CD4-positive, alpha-beta memory T cell (primary cell): ENCODE results near the gene TSR3. TPM values are rescaled to one million over a fixed set of nuclear protein-coding genes. Genes with fewer than 3 reads are reported as not detected.
"Not testable (repeated sequence)": the region's sequence is repeated elsewhere in the genome, so short reads cannot be mapped to it uniquely, and the experiment has no call there.

Source experiments
- CTCF ChIA-PET: fragments of 350-600 bp; sonication (Branson Sonifier 250); formaldehyde crosslinking; loops from one replicate; lab custom pipeline; 2021; ENCODE audit warnings: inconsistent platforms; ENCODE audit not compliant: partially characterized antibody; lab: Charles Lee
- POLR2A ChIA-PET: fragments of 350-600 bp; sonication (Branson Sonifier 250); formaldehyde crosslinking; loops from one replicate; lab custom pipeline; 2021; ENCODE audit not compliant: partially characterized antibody; lab: Charles Lee
- DNase-seq, 5 donors: peaks; one replicate each; pipeline versions ENCODE4 v3.0.0 to v3.0.0-alpha.2; 2020 to 2022; ENCODE audit warnings: mixed read lengths in 1 of 5
- H3K27ac ChIP-seq: one replicate; pipeline ENCODE4 v1.7.0; 2013; ENCODE audit warnings: low read depth, low read length
- H3K27me3 ChIP-seq: 2 replicates; pipeline ENCODE4 v1.7.0; 2013; ENCODE audit warnings: mild to moderate bottlenecking, low read length, moderate library complexity; ENCODE audit not compliant: insufficient read depth
- H3K36me3 ChIP-seq: 2 replicates; pipeline ENCODE4 v1.7.0; 2013; ENCODE audit warnings: mild to moderate bottlenecking, low read length, moderate library complexity; ENCODE audit not compliant: insufficient read depth
- H3K4me1 ChIP-seq: 2 replicates; pipeline ENCODE4 v1.7.0; 2013; ENCODE audit warnings: mild to moderate bottlenecking, low read length, moderate library complexity; ENCODE audit not compliant: insufficient read depth
- H3K4me3 ChIP-seq, 2 donors: one replicate each; pipeline ENCODE4 v1.7.0; 2013; ENCODE audit warnings: low read length in 2 of 2, mild to moderate bottlenecking in 1 of 2
- H3K9me3 ChIP-seq, 2 donors: one replicate each; pipeline ENCODE4 v1.7.0; 2013; ENCODE audit warnings: low read length in 2 of 2, control low read depth in 1 of 2; ENCODE audit not compliant: control insufficient read depth in 1 of 2
- H3K27ac Mint-ChIP-seq, 7 donors: one replicate each; pipeline ENCODE4 v1.8.0; 2020 to 2021; ENCODE audit warnings: mixed read lengths in 7 of 7, mild to moderate bottlenecking in 6 of 7, inconsistent platforms in 3 of 7, moderate library complexity in 3 of 7
- H3K27me3 Mint-ChIP-seq, 2 donors: one replicate each; pipeline ENCODE4 v1.8.0; 2020 to 2021; ENCODE audit warnings: mixed read lengths in 2 of 2
- H3K36me3 Mint-ChIP-seq, 2 donors: one replicate each; pipeline ENCODE4 v1.8.0; 2020 to 2021; ENCODE audit warnings: mixed read lengths in 2 of 2, inconsistent platforms in 1 of 2, mild to moderate bottlenecking in 1 of 2
- H3K4me1 Mint-ChIP-seq, 4 donors: one replicate each; pipeline ENCODE4 v1.8.0; 2020 to 2021; ENCODE audit warnings: mixed read lengths in 4 of 4, mild to moderate bottlenecking in 1 of 4
- H3K4me3 Mint-ChIP-seq, 8 donors: one replicate each; pipeline ENCODE4 v1.8.0; 2020 to 2021; ENCODE audit warnings: mixed read lengths in 8 of 8, mild to moderate bottlenecking in 7 of 8, moderate library complexity in 6 of 8, inconsistent platforms in 3 of 8
- H3K9me3 Mint-ChIP-seq, 8 donors: one replicate each; pipeline ENCODE4 v1.8.0; 2020 to 2021; ENCODE audit warnings: mixed read lengths in 8 of 8, mild to moderate bottlenecking in 5 of 8, inconsistent platforms in 3 of 8, moderate library complexity in 1 of 8
- intact Hi-C: fragments of 100-400 bp; cut with micrococcal nuclease; formaldehyde crosslinking; loops from one replicate; pipeline ENCODE4 v1.15.1; 2023
- polyA plus RNA-seq, 2 donors: library from polyadenylated mRNA; unstranded; fragments of 300-500 nt; fragmentation: Illumina TruSeq; gene quantifications; one replicate each; pipeline ENCODE4 v1.2.3, GENCODE V29; 2021
- total RNA-seq, 2 experiments: library from RNA; stranded (reverse); gene quantifications; one replicate each; pipeline ENCODE4 v1.2.3, GENCODE V29; 2021

The TSR3 gene
- total and polyA plus RNA-seq, 4 experiments from 2014 or later: 38.1 to 116 (median 69.7) TPM

- no peak for DNase-seq
- Histone ChIP-seq H3K27ac (no peak overlapping the region), H3K36me3 (peaks cover 2% of the 10 kb centered on the region), H3K4me3 (no peak overlapping the region), H3K4me1 (peaks cover 33% of the 10 kb centered on the region), H3K9me3 (no peaks in the 10 kb centered on the region), H3K27me3 (peaks cover 17% of the 10 kb centered on the region)
- POLR2A ChIA-PET: interaction anchor here (1.0 to 1.4 kb wide), 2 partner anchors 15 to 21 kb away, joined by 3 to 4 read pairs; partner anchors contain the start of genes GNPTG and TSR3
- Mint-ChIP-seq H3K27me3 (peaks cover 3 to 6% of the 10 kb centered on the region in 2 donors), H3K27ac (no peak overlapping the region), H3K4me3 (no peak overlapping the region), H3K9me3 (peaks cover 0 to 1% (median 0%) of the 10 kb centered on the region in 8 donors), H3K4me1 (peaks cover 10 to 25% (median 17%) of the 10 kb centered on the region in 4 donors), H3K36me3 (peaks cover 1 to 7% of the 10 kb centered on the region in 2 donors)
- CTCF ChIA-PET: interaction anchor here (0.6 kb wide), 1 partner anchor 13 kb away, joined by 3 read pairs; no protein-coding TSS in a partner anchor
- intact Hi-C loops: no loop called here
Observed at GRCh38 chr16:1330260-1330914, 21.3 kb downstream of the TSR3 start.

GRCh38 chr16:1328961-1329360, 22.7 kb downstream of the TSR3 start:
- H3K4me3 ChIP-seq, H3K36me3 ChIP-seq, CTCF ChIA-PET, H3K9me3 ChIP-seq, intact Hi-C loops, POLR2A ChIA-PET, H3K9me3 Mint-ChIP-seq, H3K27ac ChIP-seq, DNase-seq, H3K27me3 Mint-ChIP-seq, H3K27me3 ChIP-seq: not testable (repeated sequence)
- Mint-ChIP-seq H3K27ac (peak overlapping the region in 2 of 7 donors; percentile 11 to 15), H3K4me3 (peak overlapping the region in 1 of 8 donors; percentile 30), H3K36me3 (peaks cover 13 to 18% of the 10 kb centered on the region in 2 donors), H3K4me1 (peaks cover 8 to 22% (median 15%) of the 10 kb centered on the region in 4 donors)
- peaks cover 26% of the 10 kb centered on the region for H3K4me1 ChIP-seq

GRCh38 chr16:1328136-1328535, 23.5 kb downstream of the TSR3 start:
- H3K4me3 ChIP-seq, H3K27me3 ChIP-seq, H3K9me3 Mint-ChIP-seq, intact Hi-C loops, DNase-seq, H3K27me3 Mint-ChIP-seq, H3K4me3 Mint-ChIP-seq, CTCF ChIA-PET, POLR2A ChIA-PET, H3K27ac ChIP-seq, H3K9me3 ChIP-seq, H3K27ac Mint-ChIP-seq: not testable (repeated sequence)
- H3K36me3 ChIP-seq: peaks cover 12% of the 10 kb centered on the region
- peaks cover 8 to 25% (median 15%) of the 10 kb centered on the region in 4 donors for H3K4me1 Mint-ChIP-seq
- peaks cover 24% of the 10 kb centered on the region for H3K4me1 ChIP-seq
- H3K36me3 Mint-ChIP-seq: peaks cover 13 to 23% of the 10 kb centered on the region in 2 donors

GRCh38 chr16:1327619-1327947, 24.1 kb downstream of the TSR3 start:
- CTCF ChIA-PET: no interaction called here
- H3K27ac ChIP-seq: no peak overlapping the region
- DNase-seq: no peak
- no peak overlapping the region for H3K27ac Mint-ChIP-seq
- no peaks in the 10 kb centered on the region for H3K9me3 ChIP-seq
- H3K4me1 ChIP-seq: peaks cover 18% of the 10 kb centered on the region
- H3K36me3 Mint-ChIP-seq: peaks cover 13 to 23% of the 10 kb centered on the region in 2 donors
- H3K27me3 Mint-ChIP-seq: peaks cover 1% of the 10 kb centered on the region in 2 donors
- H3K27me3 ChIP-seq: peaks cover 5% of the 10 kb centered on the region
- H3K4me1 Mint-ChIP-seq: peaks cover 8 to 21% (median 13%) of the 10 kb centered on the region in 4 donors
- H3K4me3 ChIP-seq: no peak overlapping the region
- peaks cover 12% of the 10 kb centered on the region for H3K36me3 ChIP-seq
- H3K4me3 Mint-ChIP-seq: no peak overlapping the region
- H3K9me3 Mint-ChIP-seq: peaks cover 0 to 1% (median 0%) of the 10 kb centered on the region in 8 donors
- POLR2A ChIA-PET: interaction anchor here (1.7 kb wide), 1 partner anchor 15 kb away, joined by 3 read pairs; no protein-coding TSS in a partner anchor
- intact Hi-C loops: no loop called here

- peaks cover 13% of the 10 kb centered on the region for H3K4me1 ChIP-seq
- H3K4me3 ChIP-seq: no peak overlapping the region
- Mint-ChIP-seq H3K9me3 (peaks cover 0 to 1% (median 0%) of the 10 kb centered on the region in 8 donors), H3K36me3 (peaks cover 13 to 23% of the 10 kb centered on the region in 2 donors), H3K27me3 (no peaks in the 10 kb centered on the region), H3K4me3 (no peak overlapping the region), H3K27ac (no peak overlapping the region), H3K4me1 (peaks cover 8 to 16% (median 11%) of the 10 kb centered on the region in 4 donors)
- intact Hi-C loops: no loop called here
- H3K27me3 ChIP-seq: peaks cover 2% of the 10 kb centered on the region
- H3K36me3 ChIP-seq: peaks cover 12% of the 10 kb centered on the region
- no peaks in the 10 kb centered on the region for H3K9me3 ChIP-seq
- ChIA-PET POLR2A (interaction anchor here (1.4 to 1.7 kb wide), 2 partner anchors 16 to 17 kb away, joined by 3 to 5 read pairs; partner anchors contain the start of gene UBE2I), CTCF (interaction anchor here (0.7 kb wide), 1 partner anchor 10 kb away, joined by 3 read pairs; no protein-coding TSS in a partner anchor)
- DNase-seq: no peak
- H3K27ac ChIP-seq: no peak overlapping the region
Observed at GRCh38 chr16:1326946-1327618, 24.6 kb downstream of the TSR3 start.

GRCh38 chr16:1326391-1326790, 25.3 kb downstream of the TSR3 start:
- intact Hi-C loops: no loop called here
- no peak overlapping the region for H3K4me3 Mint-ChIP-seq
- DNase-seq: no peak
- H3K4me1 ChIP-seq: peaks cover 6% of the 10 kb centered on the region
- peaks cover 5 to 9% (median 5%) of the 10 kb centered on the region in 4 donors for H3K4me1 Mint-ChIP-seq
- no peak overlapping the region for H3K27ac ChIP-seq
- H3K9me3 ChIP-seq: no peaks in the 10 kb centered on the region
- H3K27me3 Mint-ChIP-seq: no peaks in the 10 kb centered on the region
- CTCF ChIA-PET: no interaction called here
- H3K27me3 ChIP-seq: no peaks in the 10 kb centered on the region
- POLR2A ChIA-PET: interaction anchor here (1.2 to 1.7 kb wide), 3 partner anchors 9 to 17 kb away, joined by 3 to 5 read pairs (median 4); partner anchors contain the start of gene UBE2I
- H3K36me3 Mint-ChIP-seq: peaks cover 13 to 23% of the 10 kb centered on the region in 2 donors
- H3K27ac Mint-ChIP-seq: peak overlapping the region in 1 of 7 donors; percentile 21
- no peak overlapping the region for H3K4me3 ChIP-seq
- peaks cover 16% of the 10 kb centered on the region for H3K36me3 ChIP-seq
- peaks cover 0 to 1% (median 0%) of the 10 kb centered on the region in 8 donors for H3K9me3 Mint-ChIP-seq
